Sigmoid colon (tissue), 7 donors: ENCODE measurements around the gene FGF4. TPM values are rescaled to one million over a fixed set of nuclear protein-coding genes. Genes with fewer than 3 reads are reported as not detected.

Source experiments
- DNase-seq: peaks from one replicate; pipeline ENCODE4 v3.0.0-alpha.2; 2019
- H3K27ac ChIP-seq, 4 donors: fragments of 200-600 bp; sonication (generic); one replicate each; pipeline ENCODE4 v1.5.1; 2016 to 2019; ENCODE audit warnings: mild to moderate bottlenecking in 1 of 4
- H3K27me3 ChIP-seq, 3 donors: fragments of 200-600 bp; sonication (generic); one replicate each; pipeline ENCODE4 v1.5.1; 2019; ENCODE audit warnings: mild to moderate bottlenecking in 1 of 3
- H3K36me3 ChIP-seq, 4 donors: fragments of 200-600 bp; sonication (generic); one replicate each; pipeline ENCODE4 v1.5.1; 2016 to 2019
- H3K4me1 ChIP-seq, 4 donors: fragments of 200-600 bp; sonication (generic); one replicate each; pipeline ENCODE4 v1.5.1; 2017 to 2019
- H3K4me3 ChIP-seq, 4 donors: fragments of 200-600 bp; sonication (generic); one replicate each; pipeline ENCODE4 v1.5.1; 2017 to 2019; ENCODE audit warnings: mild to moderate bottlenecking in 2 of 4, moderate library complexity in 1 of 4
- H3K9me3 ChIP-seq, 4 donors: fragments of 200-600 bp in 3 of 4; sonication (generic) in 3 of 4; one replicate each; pipeline versions ENCODE4 v1.5.1 to v1.6.1; 2013 to 2019
- CTCF ChIP-seq, 4 experiments: fragments of 450-650 bp in 3 of 4; fragments of 200-600 bp in 1 of 4; IDR thresholded peaks; one replicate each; pipeline ENCODE4 v1.5.1; 2016 to 2019; ENCODE audit warnings: antibody characterized with exemption in 4 of 4, mild to moderate bottlenecking in 3 of 4, moderate library complexity in 2 of 4
- EP300 ChIP-seq, 4 donors: sonication (generic); formaldehyde crosslinking; IDR thresholded peaks; one replicate each; pipeline ENCODE4 v1.6.1; 2017; ENCODE audit warnings: antibody characterized with exemption in 4 of 4
- POLR2A ChIP-seq, 2 donors: fragments of 450-650 bp; IDR thresholded peaks; one replicate each; pipeline ENCODE4 v1.6.1; 2016; ENCODE audit warnings: antibody characterized with exemption in 2 of 2, mild to moderate bottlenecking in 2 of 2, moderate library complexity in 2 of 2
- POLR2AphosphoS5 ChIP-seq, 4 donors: sonication (generic); formaldehyde crosslinking; IDR thresholded peaks; one replicate each; pipeline ENCODE4 v1.6.1; 2017; ENCODE audit warnings: antibody characterized with exemption in 4 of 4
- WGBS, 2 donors: extraction: QIAGEN DNeasy Blood & Tissue Kit; methylation state at CpG; one replicate each; pipeline ENCODE4 v1.1.7; 2013; 5-methylcytosine and 5-hydroxymethylcytosine counted together
- intact Hi-C: fragments of 100-400 bp; cut with DNase I; formaldehyde crosslinking; loops from one replicate; pipeline ENCODE4 v1.15.1; 2023
- polyA plus RNA-seq, 3 donors: library from polyadenylated mRNA; stranded (reverse); fragments of 200-250 nt; gene quantifications; one replicate each; pipeline ENCODE4 v1.2.3, GENCODE V29; 2013
- total RNA-seq, 4 donors: library from RNA; depleted of rRNA; stranded (reverse); fragments of >200 nt; gene quantifications; one replicate each; pipeline ENCODE4 v1.1.0, GENCODE V29; 2016
- donor health status: healthy with polysubstance abuse.
- donor health status: Bipolar disorder and iron deficiency.
- donor health status: healthy.

Gene FGF4
- total and polyA plus RNA-seq, 7 donors = not detected

- DNase-seq = no peak
- Histone ChIP-seq H3K9me3 (peaks cover 0 to 6% (median 4%) of the 10 kb centered on the region in 4 donors), H3K27me3 (peaks cover 0 to 10% (median 0%) of the 10 kb centered on the region in 3 donors), H3K36me3 (no peaks in the 10 kb centered on the region), H3K4me1 (no peaks in the 10 kb centered on the region), H3K27ac (no peak overlapping the region), H3K4me3 (no peak overlapping the region)
- intact Hi-C loops = no loop called here
- WGBS, 2 donors = 73 to 75% methylated on average over 7 of the region's 7 CpGs
- TF ChIP-seq POLR2A (IDR thresholded peaks at IDR 0.05) = no peak
- no peak for TF ChIP-seq POLR2AphosphoS5 (IDR thresholded peaks at IDR 0.05)
- no peak for TF ChIP-seq CTCF (IDR thresholded peaks at IDR 0.05)
- TF ChIP-seq EP300 (IDR thresholded peaks at IDR 0.05) = no peak
Measured at GRCh38 chr11:69732910-69733309, 42.2 kb downstream of the FGF4 start.

- H3K27me3 ChIP-seq = peaks cover 0 to 15% (median 0%) of the 10 kb centered on the region in 3 donors
- DNase-seq = no peak
Measured at GRCh38 chr11:69731110-69731509, 44.0 kb downstream of the FGF4 start.

GRCh38 chr11:69730500-69730899 is 44.6 kb downstream of the FGF4 start:
- no peak for DNase-seq
- Histone ChIP-seq H3K36me3 (no peaks in the 10 kb centered on the region), H3K27ac (no peak overlapping the region), H3K4me3 (no peak overlapping the region), H3K4me1 (no peaks in the 10 kb centered on the region), H3K9me3 (peaks cover 0 to 6% (median 4%) of the 10 kb centered on the region in 4 donors), H3K27me3 (peaks cover 0 to 18% (median 0%) of the 10 kb centered on the region in 3 donors)
- WGBS, 2 donors = 72 to 79% methylated on average over 8 of the region's 8 CpGs
- intact Hi-C loops = no loop called here
- TF ChIP-seq POLR2A (IDR thresholded peaks at IDR 0.05) = no peak
- no peak for TF ChIP-seq POLR2AphosphoS5 (IDR thresholded peaks at IDR 0.05)
- no peak for TF ChIP-seq EP300 (IDR thresholded peaks at IDR 0.05)
- TF ChIP-seq CTCF (IDR thresholded peaks at IDR 0.05) = no peak

More at GRCh38 chr11:69731110-69731509, 44.0 kb downstream of the FGF4 start:
- no peaks in the 10 kb centered on the region for H3K36me3 ChIP-seq
- peaks cover 0 to 6% (median 4%) of the 10 kb centered on the region in 4 donors for H3K9me3 ChIP-seq
- no peak overlapping the region for H3K4me3 ChIP-seq
- WGBS, 2 donors = 83 to 85% methylated on average over 11 of the region's 11 CpGs
- H3K4me1 ChIP-seq = no peaks in the 10 kb centered on the region
- no peak overlapping the region for H3K27ac ChIP-seq
- TF ChIP-seq POLR2AphosphoS5 (IDR thresholded peaks at IDR 0.05) (no peak), CTCF (IDR thresholded peaks at IDR 0.05) (no peak), EP300 (IDR thresholded peaks at IDR 0.05) (no peak), POLR2A (IDR thresholded peaks at IDR 0.05) (no peak)
- intact Hi-C loops = no loop called here

- intact Hi-C loops = no loop called here
- H3K4me1 ChIP-seq = no peaks in the 10 kb centered on the region
- TF ChIP-seq EP300 (IDR thresholded peaks at IDR 0.05) = no peak
- TF ChIP-seq CTCF (IDR thresholded peaks at IDR 0.05) = no peak
- TF ChIP-seq POLR2AphosphoS5 (IDR thresholded peaks at IDR 0.05) = no peak
- TF ChIP-seq POLR2A (IDR thresholded peaks at IDR 0.05) = no peak
- 85 to 88% methylated on average over 9 of the region's 9 CpGs for WGBS, 2 donors
- peaks cover 0 to 25% (median 0%) of the 10 kb centered on the region in 3 donors for H3K27me3 ChIP-seq
- H3K4me3 ChIP-seq = no peak overlapping the region
- H3K9me3 ChIP-seq = peaks cover 0 to 4% (median 0%) of the 10 kb centered on the region in 4 donors
- DNase-seq = no peak
- no peaks in the 10 kb centered on the region for H3K36me3 ChIP-seq
- no peak overlapping the region for H3K27ac ChIP-seq
Measured at GRCh38 chr11:69729252-69729651, 45.9 kb downstream of the FGF4 start.

GRCh38 chr11:69727266-69727665 is 47.9 kb downstream of the FGF4 start:
- intact Hi-C loops = no loop called here
- no peaks in the 10 kb centered on the region for H3K9me3 ChIP-seq
- no peaks in the 10 kb centered on the region for H3K36me3 ChIP-seq
- no peak overlapping the region for H3K27ac ChIP-seq
- DNase-seq = no peak
- 88 to 89% methylated on average over 10 of the region's 10 CpGs for WGBS, 2 donors
- peaks cover 0 to 38% (median under 1%) of the 10 kb centered on the region in 3 donors for H3K27me3 ChIP-seq
- TF ChIP-seq EP300 (IDR thresholded peaks at IDR 0.05) = no peak
- no peaks in the 10 kb centered on the region for H3K4me1 ChIP-seq
- H3K4me3 ChIP-seq = no peak overlapping the region
